ENCODE data around the gene GPR155. TPM values are rescaled to one million over a fixed set of nuclear protein-coding genes. Genes with fewer than 3 reads are reported as not detected.
A peak's percentile ranks its signal among the peaks of the same experiment; 100 is the strongest.

The GPR155 gene, protein sequence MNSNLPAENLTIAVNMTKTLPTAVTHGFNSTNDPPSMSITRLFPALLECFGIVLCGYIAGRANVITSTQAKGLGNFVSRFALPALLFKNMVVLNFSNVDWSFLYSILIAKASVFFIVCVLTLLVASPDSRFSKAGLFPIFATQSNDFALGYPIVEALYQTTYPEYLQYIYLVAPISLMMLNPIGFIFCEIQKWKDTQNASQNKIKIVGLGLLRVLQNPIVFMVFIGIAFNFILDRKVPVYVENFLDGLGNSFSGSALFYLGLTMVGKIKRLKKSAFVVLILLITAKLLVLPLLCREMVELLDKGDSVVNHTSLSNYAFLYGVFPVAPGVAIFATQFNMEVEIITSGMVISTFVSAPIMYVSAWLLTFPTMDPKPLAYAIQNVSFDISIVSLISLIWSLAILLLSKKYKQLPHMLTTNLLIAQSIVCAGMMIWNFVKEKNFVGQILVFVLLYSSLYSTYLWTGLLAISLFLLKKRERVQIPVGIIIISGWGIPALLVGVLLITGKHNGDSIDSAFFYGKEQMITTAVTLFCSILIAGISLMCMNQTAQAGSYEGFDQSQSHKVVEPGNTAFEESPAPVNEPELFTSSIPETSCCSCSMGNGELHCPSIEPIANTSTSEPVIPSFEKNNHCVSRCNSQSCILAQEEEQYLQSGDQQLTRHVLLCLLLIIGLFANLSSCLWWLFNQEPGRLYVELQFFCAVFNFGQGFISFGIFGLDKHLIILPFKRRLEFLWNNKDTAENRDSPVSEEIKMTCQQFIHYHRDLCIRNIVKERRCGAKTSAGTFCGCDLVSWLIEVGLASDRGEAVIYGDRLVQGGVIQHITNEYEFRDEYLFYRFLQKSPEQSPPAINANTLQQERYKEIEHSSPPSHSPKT
- total RNA-seq (2014; rRNA removed; shearing (Covaris generic)): 2.3 and 3.0 TPM in 2 replicates
- 2.8 and 4.3 TPM in 2 replicates for polyA plus RNA-seq (2015; cell fraction: cytosol; rRNA removed)
- 2.4 and 3.1 TPM in 2 replicates for polyA plus RNA-seq (2015; cell fraction: nucleus; rRNA removed)

- DNase-seq (ENCODE audit: low read depth, low spot score): peak; percentile 36
- in situ Hi-C loops (cut with HindIII; ENCODE audit: low pct_unique_long_range_greater_than_20kb, low sequenced_read_pairs): no loop called here
Measured at GRCh38 chr2:174486563-174487107, at the start of gene GPR155. TSS of gene GPR155 (minus strand) at chr2:174487029. CDS start at chr2:174481956, 5,073 bp downstream.

DNA sequence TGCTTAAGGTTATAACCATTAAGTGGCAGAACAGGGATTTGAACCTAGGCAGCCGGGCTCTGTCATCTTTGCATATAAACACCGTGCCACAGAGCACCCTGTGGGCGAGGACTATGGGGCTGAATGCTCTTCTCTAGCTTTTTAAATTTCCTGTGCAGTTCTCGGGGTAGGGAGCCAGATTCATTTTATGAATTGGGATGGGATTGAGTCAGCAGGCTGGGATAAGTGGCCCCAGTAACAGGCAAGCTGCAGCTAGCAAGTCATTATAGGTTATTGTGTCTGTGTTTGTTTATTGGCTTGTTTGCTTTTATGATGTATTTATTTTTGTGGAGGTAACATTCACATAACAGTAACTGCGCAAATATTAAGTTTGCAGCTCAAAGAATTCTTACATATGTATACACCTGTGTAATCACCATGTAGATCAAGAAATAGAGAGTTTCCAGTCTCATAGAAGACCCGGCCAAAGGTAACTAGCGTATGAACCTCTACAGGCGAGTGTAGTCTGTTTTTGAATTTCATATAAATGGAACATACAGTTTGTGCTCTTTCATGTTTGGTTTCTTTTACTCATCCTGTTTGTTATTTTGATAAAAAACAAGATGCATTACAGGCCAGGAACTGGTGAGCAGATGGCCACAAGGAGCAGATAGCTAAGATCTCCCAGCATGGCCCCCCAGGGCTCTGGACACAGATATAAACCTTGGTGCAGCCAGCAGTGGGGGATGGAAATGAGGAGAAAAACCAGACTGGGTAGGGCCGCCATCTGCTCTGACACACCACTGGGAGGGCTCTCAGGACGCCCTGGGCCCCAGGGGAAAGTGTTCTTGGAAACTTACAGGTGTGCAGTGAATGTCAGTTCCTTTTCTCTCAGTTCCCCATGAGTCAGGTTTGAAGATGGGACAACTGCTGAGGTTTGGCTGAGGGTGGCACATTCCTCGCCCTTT, 49.2 kb upstream of the GPR155 start:
- in situ Hi-C loops (cut with HindIII; ENCODE audit: low pct_unique_long_range_greater_than_20kb, low sequenced_read_pairs): no loop called here
- DNase-seq (ENCODE audit: low read depth, low spot score): no peak

- no peak for DNase-seq (ENCODE audit: low read depth, low spot score)
- in situ Hi-C loops (cut with HindIII; ENCODE audit: low pct_unique_long_range_greater_than_20kb, low sequenced_read_pairs): no loop called here
Measured at GRCh38 chr2:174535083-174535482, 48.3 kb upstream of the GPR155 start.

DNA sequence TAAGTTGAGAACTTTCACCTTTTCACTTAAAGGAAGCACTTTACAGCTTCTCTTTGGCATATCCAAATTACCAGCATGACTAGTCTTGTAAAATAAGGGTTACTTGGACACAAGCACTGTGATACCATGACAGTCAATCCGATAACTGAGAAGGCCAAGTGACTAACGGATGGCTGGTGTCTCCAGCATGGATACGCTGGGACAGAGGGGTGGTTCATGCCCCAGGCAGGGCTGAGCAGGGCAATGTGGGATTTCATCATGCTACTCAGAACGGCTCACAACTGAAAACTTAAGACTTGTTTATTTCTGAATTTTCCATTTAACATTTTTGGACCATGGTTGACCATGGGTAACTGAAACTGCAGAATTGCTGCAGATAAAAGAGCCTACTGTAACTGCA, 43.1 kb upstream of the GPR155 start:
- DNase-seq (ENCODE audit: low read depth, low spot score): no peak
- in situ Hi-C loops (cut with HindIII; ENCODE audit: low pct_unique_long_range_greater_than_20kb, low sequenced_read_pairs): no loop called here

GRCh38 chr2:174527959-174528358, 41.1 kb upstream of the GPR155 start:
- in situ Hi-C loops (cut with HindIII; ENCODE audit: low pct_unique_long_range_greater_than_20kb, low sequenced_read_pairs): no loop called here
- DNase-seq (ENCODE audit: low read depth, low spot score): no peak

GRCh38 chr2:174527101-174527721, 40.4 kb upstream of the GPR155 start:
- peak; percentile 92 for DNase-seq (ENCODE audit: low read depth, low spot score)

GRCh38 chr2:174524527-174524926, 37.7 kb upstream of the GPR155 start:
- DNase-seq (ENCODE audit: low read depth, low spot score): no peak
- in situ Hi-C loops (cut with HindIII; ENCODE audit: low pct_unique_long_range_greater_than_20kb, low sequenced_read_pairs): no loop called here

More at GRCh38 chr2:174527101-174527721, 40.4 kb upstream of the GPR155 start:
- in situ Hi-C loops (cut with HindIII; ENCODE audit: low pct_unique_long_range_greater_than_20kb, low sequenced_read_pairs): no loop called here

- in situ Hi-C loops (cut with HindIII; ENCODE audit: low pct_unique_long_range_greater_than_20kb, low sequenced_read_pairs): no loop called here
- peak; percentile 45 for DNase-seq (ENCODE audit: low read depth, low spot score)
Measured at GRCh38 chr2:174522553-174522952, 35.7 kb upstream of the GPR155 start.

- in situ Hi-C loops (cut with HindIII; ENCODE audit: low pct_unique_long_range_greater_than_20kb, low sequenced_read_pairs): no loop called here
- DNase-seq (ENCODE audit: low read depth, low spot score): no peak
Measured at GRCh38 chr2:174518395-174518794, 31.6 kb upstream of the GPR155 start.

DNA sequence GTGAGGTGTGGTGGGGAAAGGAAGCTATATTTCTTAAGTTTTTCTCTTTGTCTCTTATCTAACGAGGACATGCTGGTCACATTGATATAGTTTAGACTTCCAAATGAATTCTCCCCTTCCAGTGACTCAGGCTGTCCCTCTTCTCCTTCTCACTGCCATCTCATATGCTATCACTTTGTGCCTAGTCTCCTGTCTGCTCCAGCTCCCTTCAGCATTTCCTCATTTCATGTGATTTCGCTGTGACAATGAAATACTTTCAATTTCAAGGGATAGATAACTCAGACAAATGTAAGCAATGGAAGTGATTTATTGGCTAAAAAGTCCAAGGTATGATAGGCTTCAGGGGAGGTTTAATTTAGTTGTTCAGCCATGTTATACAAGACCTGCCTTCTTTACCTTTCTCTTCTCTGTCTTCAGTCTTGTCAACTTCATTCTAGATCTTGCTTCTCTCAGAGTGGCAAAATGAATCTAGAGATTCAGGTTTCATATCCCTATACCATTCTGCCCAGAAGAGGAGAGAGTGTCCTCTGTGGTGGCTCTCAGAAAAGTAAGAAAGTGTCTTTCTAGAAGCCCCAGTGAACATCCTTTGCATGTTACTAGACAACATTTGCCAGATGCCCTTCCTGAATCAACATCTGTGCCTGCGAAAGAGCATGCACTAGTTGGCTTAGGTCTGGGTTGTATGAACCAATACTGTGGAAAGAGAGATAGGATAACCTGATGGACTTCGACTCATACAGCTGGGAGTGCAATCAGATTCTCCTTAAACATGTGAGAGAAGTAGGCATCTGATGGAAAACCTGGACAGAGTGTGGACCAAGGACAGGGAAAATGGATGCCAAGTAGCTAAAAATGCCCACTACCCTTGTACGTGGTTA, 29.9 kb upstream of the GPR155 start:
- in situ Hi-C loops (cut with HindIII; ENCODE audit: low pct_unique_long_range_greater_than_20kb, low sequenced_read_pairs): no loop called here
- DNase-seq (ENCODE audit: low read depth, low spot score): no peak

GRCh38 chr2:174512345-174512744, 25.5 kb upstream of the GPR155 start:
- no peak for DNase-seq (ENCODE audit: low read depth, low spot score)
- in situ Hi-C loops (cut with HindIII; ENCODE audit: low pct_unique_long_range_greater_than_20kb, low sequenced_read_pairs): no loop called here

GRCh38 chr2:174511580-174512260, 24.9 kb upstream of the GPR155 start:
- no peak for DNase-seq (ENCODE audit: low read depth, low spot score)
- in situ Hi-C loops (cut with HindIII; ENCODE audit: low pct_unique_long_range_greater_than_20kb, low sequenced_read_pairs): no loop called here

- DNase-seq (ENCODE audit: low read depth, low spot score): no peak
- in situ Hi-C loops (cut with HindIII; ENCODE audit: low pct_unique_long_range_greater_than_20kb, low sequenced_read_pairs): no loop called here
Measured at GRCh38 chr2:174510583-174511189, 23.9 kb upstream of the GPR155 start.

- in situ Hi-C loops (cut with HindIII; ENCODE audit: low pct_unique_long_range_greater_than_20kb, low sequenced_read_pairs): no loop called here
- DNase-seq (ENCODE audit: low read depth, low spot score): no peak
Measured at GRCh38 chr2:174503161-174503809, 16.5 kb upstream of the GPR155 start.
